M059J (cell line): ENCODE data around the gene B3GNT8. TPM values are rescaled to one million over a fixed set of nuclear protein-coding genes. Genes with fewer than 3 reads are reported as not detected.
"Not testable (repeated sequence)": the region's sequence is repeated elsewhere in the genome, so short reads cannot be mapped to it uniquely, and the experiment has no call there.

Experiments used
- DNase-seq: peaks from one replicate; pipeline ENCODE4 v3.0.0-alpha.2; 2012; ENCODE audit warnings: low read depth
- total RNA-seq: library from RNA; depleted of rRNA; stranded (reverse); fragments of >200 nt; shearing (Covaris generic); gene quantifications from 2 replicates; pipeline ENCODE4 v1.2.3, GENCODE V29; 2014; rRNA removed

B3GNT8 gene
- not detected in 2 replicates for total RNA-seq

- no peak for DNase-seq
These were observed at the start of gene B3GNT8 for GRCh38 chr19:41426952-41427646. Gene B3GNT8, minus strand, starts transcription at chr19:41427374. Its CDS starts 596 bp downstream, at chr19:41426778.

- no peak for DNase-seq
These were observed 49.4 kb upstream of the B3GNT8 start for GRCh38 chr19:41476583-41476982.

GRCh38 chr19:41463257-41464256 lies 36.4 kb upstream of the B3GNT8 start:
- not testable (repeated sequence) for DNase-seq

GRCh38 chr19:41462497-41462896 lies 35.3 kb upstream of the B3GNT8 start:
- DNase-seq = no peak

- DNase-seq = no peak
These were observed 30.1 kb upstream of the B3GNT8 start for GRCh38 chr19:41457241-41457640.

GRCh38 chr19:41456342-41456918 lies 29.3 kb upstream of the B3GNT8 start:
- peak; percentile 36 for DNase-seq

- DNase-seq = no peak
These were observed 28.8 kb upstream of the B3GNT8 start for GRCh38 chr19:41455936-41456335.

GRCh38 chr19:41452584-41453275 lies 25.6 kb upstream of the B3GNT8 start:
- no peak for DNase-seq

- DNase-seq = no peak
These were observed 22.6 kb upstream of the B3GNT8 start for GRCh38 chr19:41449865-41450178.

- DNase-seq = peak; percentile 56
These were observed 22.1 kb upstream of the B3GNT8 start for GRCh38 chr19:41449079-41449864.

- no peak for DNase-seq
These were observed 20.7 kb upstream of the B3GNT8 start for GRCh38 chr19:41447732-41448332.

- DNase-seq = no peak
These were observed 18.4 kb upstream of the B3GNT8 start for GRCh38 chr19:41445575-41445974.

- DNase-seq = no peak
These were observed 16.8 kb upstream of the B3GNT8 start for GRCh38 chr19:41443813-41444455.

GRCh38 chr19:41442473-41443355 lies 15.5 kb upstream of the B3GNT8 start, which contains the start of gene ERICH4:
Gene ERICH4, plus strand, starts transcription at chr19:41443156. Its CDS starts 14 bp downstream, at chr19:41443170.
- no peak for DNase-seq

- no peak for DNase-seq
These were observed 14.3 kb upstream of the B3GNT8 start for GRCh38 chr19:41441321-41441945.

- peak; percentile 99 for DNase-seq
These were observed 12.5 kb upstream of the B3GNT8 start, which contains the start of gene DMAC2 for GRCh38 chr19:41439441-41440222. Gene DMAC2, minus strand, starts transcription at chr19:41439912. Its CDS starts 13 bp downstream, at chr19:41439899.

- no peak for DNase-seq
These were observed 10.9 kb upstream of the B3GNT8 start for GRCh38 chr19:41437944-41438574.
